SK-N-SH (cell line): ENCODE data around the gene CCDC91.

Experiments
- FOXM1 ChIP-seq: IDR thresholded peaks from 2 replicates; pipeline ENCODE4 v1.4.0; 2012; ENCODE audit warnings: low read depth, mild to moderate bottlenecking
- JUND ChIP-seq: IDR thresholded peaks from 2 replicates; pipeline ENCODE4 v1.4.0; 2012
- MXI1 ChIP-seq: IDR thresholded peaks from 2 replicates; pipeline ENCODE4 v1.6.1; 2012; ENCODE audit warnings: mild to moderate bottlenecking, low read depth, low read length, improper control_type of control experiment
- POLR2AphosphoS5 ChIP-seq: IDR thresholded peaks from 2 replicates; pipeline ENCODE4 v1.6.1; 2012; ENCODE audit warnings: low read depth, low read length
- RXRA ChIP-seq: IDR thresholded peaks from 2 replicates; pipeline ENCODE4 v1.4.0; 2012; ENCODE audit warnings: low read depth, mild to moderate bottlenecking, borderline replicate concordance
- TF ChIP-seq, protein P1 (sequence below): IDR thresholded peaks from 2 replicates; pipeline ENCODE4 v1.6.1; 2012; ENCODE audit warnings: mild to moderate bottlenecking, low read depth, low read length, moderate library complexity
- TF ChIP-seq, protein P2 (sequence below): IDR thresholded peaks from 2 replicates; pipeline ENCODE4 v1.4.0; 2012; ENCODE audit warnings: low read depth
- TF ChIP-seq, protein P3 (sequence below): fragments of 150-350 bp; IDR thresholded peaks from 2 replicates; pipeline ENCODE4 v1.6.1; 2016; ENCODE audit warnings: mild to moderate bottlenecking, low read depth, low read length
- TF ChIP-seq, protein P4 (sequence below): fragments of 200-600 bp; sonication (generic); IDR thresholded peaks from 2 replicates; pipeline ENCODE4 v1.6.1; 2017; ENCODE audit warnings: antibody characterized with exemption, mild to moderate bottlenecking, moderate library complexity

DNA sequence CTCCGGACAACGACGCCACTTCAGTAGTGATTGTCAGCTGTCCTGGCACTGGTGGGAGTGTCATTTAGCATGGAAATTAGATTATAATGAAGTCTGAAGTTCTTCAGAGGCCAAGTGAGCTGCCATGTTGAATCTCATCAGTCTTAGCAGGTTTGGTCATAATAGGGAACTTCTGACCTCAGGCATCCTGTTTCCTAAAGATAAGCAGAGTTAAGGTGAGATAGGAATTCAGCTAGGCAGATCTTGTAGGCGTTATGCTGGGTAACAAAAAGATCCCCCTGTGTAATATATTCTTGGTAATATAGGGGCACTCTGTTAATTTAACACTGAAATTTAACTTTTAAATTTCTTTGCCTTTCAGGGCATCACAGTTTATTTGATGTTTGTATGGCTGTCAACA is 137.5 kb downstream of the CCDC91 start:
- no peak for TF ChIP-seq MXI1
- TF ChIP-seq FOXM1 = no peak
- TF ChIP-seq, protein P1, sequence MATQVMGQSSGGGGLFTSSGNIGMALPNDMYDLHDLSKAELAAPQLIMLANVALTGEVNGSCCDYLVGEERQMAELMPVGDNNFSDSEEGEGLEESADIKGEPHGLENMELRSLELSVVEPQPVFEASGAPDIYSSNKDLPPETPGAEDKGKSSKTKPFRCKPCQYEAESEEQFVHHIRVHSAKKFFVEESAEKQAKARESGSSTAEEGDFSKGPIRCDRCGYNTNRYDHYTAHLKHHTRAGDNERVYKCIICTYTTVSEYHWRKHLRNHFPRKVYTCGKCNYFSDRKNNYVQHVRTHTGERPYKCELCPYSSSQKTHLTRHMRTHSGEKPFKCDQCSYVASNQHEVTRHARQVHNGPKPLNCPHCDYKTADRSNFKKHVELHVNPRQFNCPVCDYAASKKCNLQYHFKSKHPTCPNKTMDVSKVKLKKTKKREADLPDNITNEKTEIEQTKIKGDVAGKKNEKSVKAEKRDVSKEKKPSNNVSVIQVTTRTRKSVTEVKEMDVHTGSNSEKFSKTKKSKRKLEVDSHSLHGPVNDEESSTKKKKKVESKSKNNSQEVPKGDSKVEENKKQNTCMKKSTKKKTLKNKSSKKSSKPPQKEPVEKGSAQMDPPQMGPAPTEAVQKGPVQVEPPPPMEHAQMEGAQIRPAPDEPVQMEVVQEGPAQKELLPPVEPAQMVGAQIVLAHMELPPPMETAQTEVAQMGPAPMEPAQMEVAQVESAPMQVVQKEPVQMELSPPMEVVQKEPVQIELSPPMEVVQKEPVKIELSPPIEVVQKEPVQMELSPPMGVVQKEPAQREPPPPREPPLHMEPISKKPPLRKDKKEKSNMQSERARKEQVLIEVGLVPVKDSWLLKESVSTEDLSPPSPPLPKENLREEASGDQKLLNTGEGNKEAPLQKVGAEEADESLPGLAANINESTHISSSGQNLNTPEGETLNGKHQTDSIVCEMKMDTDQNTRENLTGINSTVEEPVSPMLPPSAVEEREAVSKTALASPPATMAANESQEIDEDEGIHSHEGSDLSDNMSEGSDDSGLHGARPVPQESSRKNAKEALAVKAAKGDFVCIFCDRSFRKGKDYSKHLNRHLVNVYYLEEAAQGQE = no peak
- TF ChIP-seq, protein P2, sequence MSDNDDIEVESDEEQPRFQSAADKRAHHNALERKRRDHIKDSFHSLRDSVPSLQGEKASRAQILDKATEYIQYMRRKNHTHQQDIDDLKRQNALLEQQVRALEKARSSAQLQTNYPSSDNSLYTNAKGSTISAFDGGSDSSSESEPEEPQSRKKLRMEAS = no peak
- TF ChIP-seq POLR2AphosphoS5 = no peak
- no peak for TF ChIP-seq JUND
- TF ChIP-seq, protein P3, sequence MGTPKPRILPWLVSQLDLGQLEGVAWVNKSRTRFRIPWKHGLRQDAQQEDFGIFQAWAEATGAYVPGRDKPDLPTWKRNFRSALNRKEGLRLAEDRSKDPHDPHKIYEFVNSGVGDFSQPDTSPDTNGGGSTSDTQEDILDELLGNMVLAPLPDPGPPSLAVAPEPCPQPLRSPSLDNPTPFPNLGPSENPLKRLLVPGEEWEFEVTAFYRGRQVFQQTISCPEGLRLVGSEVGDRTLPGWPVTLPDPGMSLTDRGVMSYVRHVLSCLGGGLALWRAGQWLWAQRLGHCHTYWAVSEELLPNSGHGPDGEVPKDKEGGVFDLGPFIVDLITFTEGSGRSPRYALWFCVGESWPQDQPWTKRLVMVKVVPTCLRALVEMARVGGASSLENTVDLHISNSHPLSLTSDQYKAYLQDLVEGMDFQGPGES = no peak
- TF ChIP-seq, protein P4, sequence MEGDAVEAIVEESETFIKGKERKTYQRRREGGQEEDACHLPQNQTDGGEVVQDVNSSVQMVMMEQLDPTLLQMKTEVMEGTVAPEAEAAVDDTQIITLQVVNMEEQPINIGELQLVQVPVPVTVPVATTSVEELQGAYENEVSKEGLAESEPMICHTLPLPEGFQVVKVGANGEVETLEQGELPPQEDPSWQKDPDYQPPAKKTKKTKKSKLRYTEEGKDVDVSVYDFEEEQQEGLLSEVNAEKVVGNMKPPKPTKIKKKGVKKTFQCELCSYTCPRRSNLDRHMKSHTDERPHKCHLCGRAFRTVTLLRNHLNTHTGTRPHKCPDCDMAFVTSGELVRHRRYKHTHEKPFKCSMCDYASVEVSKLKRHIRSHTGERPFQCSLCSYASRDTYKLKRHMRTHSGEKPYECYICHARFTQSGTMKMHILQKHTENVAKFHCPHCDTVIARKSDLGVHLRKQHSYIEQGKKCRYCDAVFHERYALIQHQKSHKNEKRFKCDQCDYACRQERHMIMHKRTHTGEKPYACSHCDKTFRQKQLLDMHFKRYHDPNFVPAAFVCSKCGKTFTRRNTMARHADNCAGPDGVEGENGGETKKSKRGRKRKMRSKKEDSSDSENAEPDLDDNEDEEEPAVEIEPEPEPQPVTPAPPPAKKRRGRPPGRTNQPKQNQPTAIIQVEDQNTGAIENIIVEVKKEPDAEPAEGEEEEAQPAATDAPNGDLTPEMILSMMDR = no peak
- no peak for TF ChIP-seq RXRA
